Measurements from ENCODE around the gene GRIK4. TPM values are rescaled to one million over a fixed set of nuclear protein-coding genes. Genes with fewer than 3 reads are reported as not detected.

Gene GRIK4
- total and polyA plus RNA-seq, 2 donors (not counting 1 experiment from before 2014, with no cell fraction given) = 0.12 to 0.27 TPM

- H3K9me3 ChIP-seq (ENCODE audit: control extremely low read depth in 1 of 3, control insufficient read depth in 2 of 3, insufficient read depth in 1 of 3, low read length in 2 of 3) = no peaks in the 10 kb centered on the region
- no peaks in the 10 kb centered on the region for H4K20me1 ChIP-seq (ENCODE audit: control insufficient read depth, insufficient read depth, low read length, poor library complexity, severe bottlenecking)
- TF ChIP-seq CTCF (IDR thresholded peaks at IDR 0.05) (no peak), EZH2 (IDR thresholded peaks at IDR 0.05; ENCODE audit: borderline replicate concordance, insufficient read depth, low read depth, low read length, poor library complexity, severe bottlenecking) (no peak)
- Mint-ChIP-seq H3K9me3 (ENCODE audit: insufficient read depth) (no peaks in the 10 kb centered on the region), H3K4me1 (no peaks in the 10 kb centered on the region), H3K27me3 (peaks cover 33% of the 10 kb centered on the region), H3K4me3 (no peak overlapping the region), H3K27ac (no peak overlapping the region)
- ChIA-PET POLR2A (no interaction called here), CTCF (no interaction called here)
- no peak for ATAC-seq (ENCODE audit: low read depth)
- DNase-seq = no peak
- H3K79me2 ChIP-seq (ENCODE audit: control insufficient read depth, insufficient read depth, low read length) = no peaks in the 10 kb centered on the region
- H3K36me3 ChIP-seq (replicated peaks in 1 of 2; ENCODE audit: control extremely low read depth in 1 of 2, control insufficient read depth in 1 of 2, extremely low read depth in 1 of 2, insufficient read depth in 2 of 2, low read length in 1 of 2) = no peaks in the 10 kb centered on the region
- H3K9ac ChIP-seq (ENCODE audit: low read length) = no peak overlapping the region
- H3K27ac ChIP-seq (ENCODE audit: low read length in 2 of 2) = no peak overlapping the region
- H3K4me1 ChIP-seq (ENCODE audit: control insufficient read depth in 2 of 2, insufficient read depth in 2 of 2, low read length in 2 of 2) = no peaks in the 10 kb centered on the region
- H3K27me3 ChIP-seq (replicated peaks in 1 of 4; ENCODE audit: control extremely low read depth in 1 of 4, control insufficient read depth in 3 of 4, insufficient read depth in 4 of 4, low read length in 3 of 4) = peaks cover 0 to 3% (median 0%) of the 10 kb centered on the region in 4 experiments
- H3K4me2 ChIP-seq (replicated peaks; ENCODE audit: low read depth, low read length, poor library complexity, severe bottlenecking) = no peak overlapping the region
- intact Hi-C loops (cut with micrococcal nuclease) = no loop called here
- H2AFZ ChIP-seq (ENCODE audit: insufficient read depth, low read depth, low read length, poor library complexity, severe bottlenecking) = no peak overlapping the region
- 80% methylated on average over 2 of the region's 2 CpGs for WGBS (ENCODE audit: insufficient coverage)
- no peak overlapping the region for H3K4me3 ChIP-seq (ENCODE audit: control extremely low read depth in 1 of 5, extremely low read depth in 1 of 5, insufficient read depth in 1 of 5, low read depth in 2 of 5, low read length in 4 of 5)
These were observed 65.5 kb downstream of the GRIK4 start for GRCh38 chr11:120577041-120577440.

- Histone ChIP-seq H3K27me3 (replicated peaks in 1 of 4; ENCODE audit: control extremely low read depth in 1 of 4, control insufficient read depth in 3 of 4, insufficient read depth in 4 of 4, low read length in 3 of 4) (peaks cover 0 to 3% (median 1%) of the 10 kb centered on the region in 4 experiments), H2AFZ (ENCODE audit: insufficient read depth, low read depth, low read length, poor library complexity, severe bottlenecking) (no peak overlapping the region), H4K20me1 (ENCODE audit: control insufficient read depth, insufficient read depth, low read length, poor library complexity, severe bottlenecking) (no peaks in the 10 kb centered on the region), H3K36me3 (replicated peaks in 1 of 2; ENCODE audit: control extremely low read depth in 1 of 2, control insufficient read depth in 1 of 2, extremely low read depth in 1 of 2, insufficient read depth in 2 of 2, low read length in 1 of 2) (no peaks in the 10 kb centered on the region), H3K27ac (ENCODE audit: low read length in 2 of 2) (no peak overlapping the region), H3K4me2 (replicated peaks; ENCODE audit: low read depth, low read length, poor library complexity, severe bottlenecking) (no peak overlapping the region), H3K4me3 (ENCODE audit: control extremely low read depth in 1 of 5, extremely low read depth in 1 of 5, insufficient read depth in 1 of 5, low read depth in 2 of 5, low read length in 4 of 5) (no peak overlapping the region), H3K79me2 (ENCODE audit: control insufficient read depth, insufficient read depth, low read length) (no peaks in the 10 kb centered on the region), H3K9me3 (ENCODE audit: control extremely low read depth in 1 of 3, control insufficient read depth in 2 of 3, insufficient read depth in 1 of 3, low read length in 2 of 3) (no peaks in the 10 kb centered on the region), H3K9ac (ENCODE audit: low read length) (no peak overlapping the region), H3K4me1 (ENCODE audit: control insufficient read depth in 2 of 2, insufficient read depth in 2 of 2, low read length in 2 of 2) (no peaks in the 10 kb centered on the region)
- no peak overlapping the region for H3K27ac Mint-ChIP-seq
- ATAC-seq (ENCODE audit: low read depth) (no peak), DNase-seq (no peak)
- H3K27me3 Mint-ChIP-seq = peaks cover 37% of the 10 kb centered on the region
- intact Hi-C loops (cut with micrococcal nuclease) = no loop called here
- no peaks in the 10 kb centered on the region for H3K9me3 Mint-ChIP-seq (ENCODE audit: insufficient read depth)
- no peak for TF ChIP-seq EZH2 (IDR thresholded peaks at IDR 0.05; ENCODE audit: borderline replicate concordance, insufficient read depth, low read depth, low read length, poor library complexity, severe bottlenecking)
- no peak for TF ChIP-seq CTCF (IDR thresholded peaks at IDR 0.05)
- H3K4me3 Mint-ChIP-seq = no peak overlapping the region
- ChIA-PET POLR2A (no interaction called here), CTCF (no interaction called here)
- WGBS (ENCODE audit: insufficient coverage) = 86% methylated on average over 4 of the region's 7 CpGs
- no peaks in the 10 kb centered on the region for H3K4me1 Mint-ChIP-seq
These were observed 66.2 kb downstream of the GRIK4 start for GRCh38 chr11:120577624-120578363.
